BLaER1 (cell line): ENCODE data around the gene BIRC3.
"Not testable (repeated sequence)": the region's sequence is repeated elsewhere in the genome, so short reads cannot be mapped to it uniquely, and the experiment has no call there.

Experiments
- H3K27ac ChIP-seq: shearing (Covaris generic); formaldehyde crosslinking; 2 replicates; pipeline ENCODE4 v1.8.1; 2022
- H3K27me3 ChIP-seq: shearing (Covaris generic); formaldehyde crosslinking; 2 replicates; pipeline ENCODE4 v1.8.1; 2022
- H3K36me3 ChIP-seq: shearing (Covaris generic); formaldehyde crosslinking; 2 replicates; pipeline ENCODE4 v1.8.1; 2022
- H3K4me1 ChIP-seq: shearing (Covaris generic); formaldehyde crosslinking; 2 replicates; pipeline ENCODE4 v1.8.1; 2022
- H3K4me2 ChIP-seq: shearing (Covaris generic); formaldehyde crosslinking; 2 replicates; pipeline ENCODE4 v1.8.1; 2022
- H3K4me3 ChIP-seq: shearing (Covaris generic); formaldehyde crosslinking; 2 replicates; pipeline ENCODE4 v1.8.1; 2022
- H3K9ac ChIP-seq: shearing (Covaris generic); formaldehyde crosslinking; 2 replicates; pipeline ENCODE4 v1.8.1; 2022
- H3K9me3 ChIP-seq: shearing (Covaris generic); formaldehyde crosslinking; 2 replicates; pipeline ENCODE4 v1.8.1; 2022
- H4K20me1 ChIP-seq: shearing (Covaris generic); formaldehyde crosslinking; 2 replicates; pipeline ENCODE4 v1.8.1; 2022
- Cebpa-rat ChIP-seq: shearing (Covaris generic); IDR thresholded peaks from 2 replicates; pipeline ENCODE4 v1.8.1; 2022

The BIRC3 gene

GRCh38 chr11:102322560-102322959, 5.3 kb downstream of the BIRC3 start:
- Histone ChIP-seq H3K4me3 (no peak overlapping the region), H4K20me1 (no peaks in the 10 kb centered on the region), H3K9me3 (no peaks in the 10 kb centered on the region), H3K4me1 (peaks cover 19% of the 10 kb centered on the region), H3K4me2 (peak overlapping the region; percentile 10; the same call in 1 of the 2 replicates), H3K27ac (no peak overlapping the region), H3K9ac (no peak overlapping the region), H3K27me3 (no peaks in the 10 kb centered on the region), H3K36me3 (no peaks in the 10 kb centered on the region)
- no peak for TF ChIP-seq Cebpa-rat

DNA sequence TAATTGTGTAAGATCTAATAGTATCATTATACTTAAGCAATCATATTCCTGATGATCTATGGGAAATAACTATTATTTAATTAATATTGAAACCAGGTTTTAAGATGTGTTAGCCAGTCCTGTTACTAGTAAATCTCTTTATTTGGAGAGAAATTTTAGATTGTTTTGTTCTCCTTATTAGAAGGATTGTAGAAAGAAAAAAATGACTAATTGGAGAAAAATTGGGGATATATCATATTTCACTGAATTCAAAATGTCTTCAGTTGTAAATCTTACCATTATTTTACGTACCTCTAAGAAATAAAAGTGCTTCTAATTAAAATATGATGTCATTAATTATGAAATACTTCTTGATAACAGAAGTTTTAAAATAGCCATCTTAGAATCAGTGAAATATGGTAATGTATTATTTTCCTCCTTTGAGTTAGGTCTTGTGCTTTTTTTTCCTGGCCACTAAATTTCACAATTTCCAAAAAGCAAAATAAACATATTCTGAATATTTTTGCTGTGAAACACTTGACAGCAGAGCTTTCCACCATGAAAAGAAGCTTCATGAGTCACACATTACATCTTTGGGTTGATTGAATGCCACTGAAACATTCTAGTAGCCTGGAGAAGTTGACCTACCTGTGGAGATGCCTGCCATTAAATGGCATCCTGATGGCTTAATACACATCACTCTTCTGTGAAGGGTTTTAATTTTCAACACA, 6.4 kb downstream of the BIRC3 start:
- Histone ChIP-seq H3K9me3 (no peaks in the 10 kb centered on the region), H3K4me1 (peaks cover 9% of the 10 kb centered on the region), H3K4me3 (no peak overlapping the region), H3K36me3 (no peaks in the 10 kb centered on the region), H3K27ac (no peak overlapping the region), H3K27me3 (no peaks in the 10 kb centered on the region), H3K9ac (no peak overlapping the region), H4K20me1 (no peaks in the 10 kb centered on the region), H3K4me2 (no peak overlapping the region)
- no peak for TF ChIP-seq Cebpa-rat

GRCh38 chr11:102325088-102325487, 7.8 kb downstream of the BIRC3 start:
- no peak overlapping the region for H3K27ac ChIP-seq
- no peak overlapping the region for H3K9ac ChIP-seq
- no peaks in the 10 kb centered on the region for H3K36me3 ChIP-seq

GRCh38 chr11:102328748-102329147, 11.5 kb downstream of the BIRC3 start:
- Histone ChIP-seq H3K27ac (no peak overlapping the region), H4K20me1 (no peaks in the 10 kb centered on the region), H3K4me2 (no peak overlapping the region), H3K27me3 (no peaks in the 10 kb centered on the region), H3K4me1 (no peaks in the 10 kb centered on the region), H3K9ac (no peak overlapping the region), H3K4me3 (no peak overlapping the region), H3K36me3 (no peaks in the 10 kb centered on the region), H3K9me3 (no peaks in the 10 kb centered on the region)
- TF ChIP-seq Cebpa-rat, result no peak

More at GRCh38 chr11:102325088-102325487, 7.8 kb downstream of the BIRC3 start:
- no peak overlapping the region for H3K4me3 ChIP-seq
- no peak for TF ChIP-seq Cebpa-rat
- H3K27me3 ChIP-seq, result no peaks in the 10 kb centered on the region
- peaks cover 9% of the 10 kb centered on the region for H3K4me1 ChIP-seq
- H3K4me2 ChIP-seq, result no peak overlapping the region
- H4K20me1 ChIP-seq, result no peaks in the 10 kb centered on the region
- H3K9me3 ChIP-seq, result no peaks in the 10 kb centered on the region

GRCh38 chr11:102330231-102330630, 12.9 kb downstream of the BIRC3 start:
- Histone ChIP-seq H3K9ac (no peak overlapping the region), H3K27ac (no peak overlapping the region), H3K9me3 (no peaks in the 10 kb centered on the region), H3K4me2 (no peak overlapping the region), H3K4me1 (no peaks in the 10 kb centered on the region), H4K20me1 (no peaks in the 10 kb centered on the region), H3K4me3 (no peak overlapping the region), H3K36me3 (no peaks in the 10 kb centered on the region), H3K27me3 (no peaks in the 10 kb centered on the region)
- TF ChIP-seq Cebpa-rat, result no peak

DNA sequence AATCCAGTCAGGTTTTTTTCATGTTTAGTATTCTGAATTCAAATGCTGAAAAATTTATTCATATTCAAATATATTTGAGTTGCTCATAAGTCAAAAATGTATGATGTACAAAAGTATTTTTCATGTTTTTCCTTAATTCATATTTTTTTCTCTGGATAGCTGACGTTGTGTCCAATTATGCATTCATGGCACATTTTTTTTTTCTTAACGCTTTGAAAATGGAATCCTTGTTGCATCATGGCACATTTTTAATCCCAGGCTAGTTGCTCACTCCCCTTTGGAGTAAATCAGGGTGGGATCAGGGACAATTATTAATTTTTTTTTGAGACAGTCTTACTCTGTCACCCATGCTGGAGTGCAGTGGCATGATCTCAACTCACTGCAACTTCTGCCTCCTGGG, 14.1 kb downstream of the BIRC3 start:
- Histone ChIP-seq H3K9me3 (no peaks in the 10 kb centered on the region), H3K4me2 (no peak overlapping the region), H3K27me3 (no peaks in the 10 kb centered on the region), H3K36me3 (no peaks in the 10 kb centered on the region), H3K9ac (no peak overlapping the region), H3K27ac (no peak overlapping the region), H3K4me1 (no peaks in the 10 kb centered on the region), H4K20me1 (no peaks in the 10 kb centered on the region), H3K4me3 (no peak overlapping the region)
- no peak for TF ChIP-seq Cebpa-rat

DNA sequence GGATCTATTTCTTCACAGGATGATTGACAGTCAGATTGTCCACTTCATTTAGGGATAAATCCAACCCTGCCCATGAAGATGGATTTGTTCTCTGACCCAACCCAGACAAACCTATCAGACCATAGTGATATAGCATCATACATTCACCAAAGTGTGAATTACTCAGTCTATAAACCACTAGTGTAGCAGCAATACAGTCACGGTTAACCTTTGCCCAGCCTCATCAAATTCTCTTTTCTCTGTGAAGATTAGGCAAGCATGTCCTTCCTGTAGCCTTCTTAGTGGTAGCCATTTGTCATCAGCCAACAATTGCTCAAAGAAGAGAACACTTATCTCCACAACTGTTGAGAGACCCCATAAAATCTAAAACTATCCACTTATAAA, 15.3 kb downstream of the BIRC3 start:
- no peak for TF ChIP-seq Cebpa-rat
- H3K27me3 ChIP-seq, result no peaks in the 10 kb centered on the region
- no peak overlapping the region for H3K9ac ChIP-seq
- no peaks in the 10 kb centered on the region for H3K4me1 ChIP-seq
- no peaks in the 10 kb centered on the region for H3K36me3 ChIP-seq
- no peaks in the 10 kb centered on the region for H4K20me1 ChIP-seq
- no peak overlapping the region for H3K4me2 ChIP-seq
- no peak overlapping the region for H3K27ac ChIP-seq
- H3K4me3 ChIP-seq, result no peak overlapping the region
- H3K9me3 ChIP-seq, result no peaks in the 10 kb centered on the region

- no peak for TF ChIP-seq Cebpa-rat
- no peak overlapping the region for H3K4me3 ChIP-seq
- no peak overlapping the region for H3K27ac ChIP-seq
- H3K9me3 ChIP-seq, result no peaks in the 10 kb centered on the region
- no peak overlapping the region for H3K4me2 ChIP-seq
- no peaks in the 10 kb centered on the region for H4K20me1 ChIP-seq
- H3K27me3 ChIP-seq, result no peaks in the 10 kb centered on the region
- H3K36me3 ChIP-seq, result no peaks in the 10 kb centered on the region
- no peak overlapping the region for H3K9ac ChIP-seq
- no peaks in the 10 kb centered on the region for H3K4me1 ChIP-seq
These were observed 21.3 kb downstream of the BIRC3 start for GRCh38 chr11:102338479-102339010.

DNA sequence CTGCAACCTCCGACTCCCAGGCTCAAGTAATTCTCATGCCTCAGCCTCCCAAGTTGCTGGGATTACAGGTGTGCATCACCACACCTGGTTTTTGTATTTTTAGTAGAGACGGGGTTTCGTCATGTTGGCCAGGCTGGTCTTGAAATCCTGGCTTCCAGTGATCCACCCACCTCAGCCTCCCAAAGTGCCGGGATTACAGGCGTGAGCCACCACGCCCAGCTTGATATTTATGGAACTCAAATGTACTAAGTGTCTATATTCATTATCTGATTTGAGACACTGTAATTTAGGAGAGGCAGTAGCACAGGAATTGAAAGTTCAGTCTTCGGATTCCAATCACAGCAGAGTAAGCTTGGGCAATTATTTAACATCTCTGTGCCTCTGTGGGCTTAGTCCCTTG, 24.0 kb downstream of the BIRC3 start:
- not testable (repeated sequence) for H3K36me3 ChIP-seq, H3K9ac ChIP-seq, H3K27ac ChIP-seq, H3K4me3 ChIP-seq, H3K27me3 ChIP-seq, H3K4me2 ChIP-seq, H3K9me3 ChIP-seq, H4K20me1 ChIP-seq
- peaks cover 21% of the 10 kb centered on the region for H3K4me1 ChIP-seq

DNA sequence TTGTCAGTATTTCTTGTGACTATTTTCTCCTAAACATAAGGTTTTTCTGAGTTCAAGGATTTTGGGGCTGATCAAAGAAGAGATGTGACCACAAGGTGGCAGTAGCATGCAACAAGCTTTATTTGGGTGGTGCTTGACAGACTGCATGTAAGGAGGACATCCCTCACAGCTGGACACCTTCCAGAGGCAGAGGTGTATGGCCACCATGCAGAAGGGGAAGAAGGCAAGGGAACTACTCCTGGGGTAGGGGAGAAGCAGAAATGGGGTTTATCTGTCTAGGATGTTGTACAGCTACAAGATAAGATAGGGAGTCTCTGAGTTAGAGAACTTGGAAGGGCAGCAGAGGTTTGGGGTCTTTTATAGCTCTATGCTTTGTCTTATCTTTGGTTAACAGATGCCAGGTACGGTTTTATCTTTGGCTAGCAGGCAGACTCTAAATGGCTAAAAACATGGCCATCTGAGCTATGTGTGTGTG, 24.6 kb downstream of the BIRC3 start:
- Histone ChIP-seq H3K27ac (no peak overlapping the region), H3K36me3 (no peaks in the 10 kb centered on the region), H4K20me1 (no peaks in the 10 kb centered on the region), H3K4me1 (peaks cover 22% of the 10 kb centered on the region), H3K4me3 (no peak overlapping the region), H3K9me3 (no peaks in the 10 kb centered on the region), H3K27me3 (no peaks in the 10 kb centered on the region), H3K4me2 (no peak overlapping the region), H3K9ac (no peak overlapping the region)
- TF ChIP-seq Cebpa-rat, result no peak
